Cardiac septum (tissue), 1 donor: ENCODE data around the gene CINP. TPM values are rescaled to one million over a fixed set of nuclear protein-coding genes. Genes with fewer than 3 reads are reported as not detected.
"Not testable (repeated sequence)": the region's sequence is repeated elsewhere in the genome, so short reads cannot be mapped to it uniquely, and the experiment has no call there.

Source experiments
- DNase-seq: peaks from one replicate; pipeline ENCODE4 v3.0.0-alpha.2; 2020; ENCODE audit warnings: low spot score
- intact Hi-C: fragments of 100-400 bp; cut with DNase I; formaldehyde crosslinking; loops from one replicate; pipeline ENCODE4 v1.14.0; 2022
- total RNA-seq: library from RNA; stranded (reverse); fragmentation: NEBNext Ultra II Directional; extraction: Animal tissue kit (Norgen Biotek cat#: 25700); gene quantifications from one replicate; pipeline ENCODE4 v1.2.1, GENCODE V29; 2021
- donor health status: DM: no; HTN: no; CAD: no.

CINP gene
- total RNA-seq, 1 donor from 2014 or later: 24.5 TPM

GRCh38 chr14:102298303-102299070, 64.2 kb downstream of the CINP start:
- intact Hi-C loops, DNase-seq: not testable (repeated sequence)

Other genes starting within 250 kb of the CINP start
- gene WDR20, start 223.0 kb downstream of the CINP start, total RNA-seq: 21.9 TPM
- 9.5 TPM for gene MOK, start 57.7 kb downstream of the CINP start, total RNA-seq
- 10.2 TPM for gene ZNF839, start 43.1 kb downstream of the CINP start, total RNA-seq
- 28.0 TPM for gene TECPR2, start 51 bp upstream of the CINP start, total RNA-seq
- 137 TPM for gene ANKRD9, start 146.9 kb upstream of the CINP start, total RNA-seq
- 12.5 TPM for gene RCOR1, start 229.8 kb upstream of the CINP start, total RNA-seq